Erythroblast (primary cell): Measurements from ENCODE around the gene KCNH1.

ENCODE experiments used
- GATA1 ChIP-seq: IDR thresholded peaks from 2 replicates; pipeline ENCODE4 v1.6.1; 2011; ENCODE audit warnings: low read depth, mild to moderate bottlenecking, control low read depth, low read length, moderate library complexity
- POLR2A ChIP-seq: IDR thresholded peaks from 2 replicates; pipeline ENCODE4 v1.6.1; 2011; ENCODE audit warnings: mild to moderate bottlenecking, low read length

DNA sequence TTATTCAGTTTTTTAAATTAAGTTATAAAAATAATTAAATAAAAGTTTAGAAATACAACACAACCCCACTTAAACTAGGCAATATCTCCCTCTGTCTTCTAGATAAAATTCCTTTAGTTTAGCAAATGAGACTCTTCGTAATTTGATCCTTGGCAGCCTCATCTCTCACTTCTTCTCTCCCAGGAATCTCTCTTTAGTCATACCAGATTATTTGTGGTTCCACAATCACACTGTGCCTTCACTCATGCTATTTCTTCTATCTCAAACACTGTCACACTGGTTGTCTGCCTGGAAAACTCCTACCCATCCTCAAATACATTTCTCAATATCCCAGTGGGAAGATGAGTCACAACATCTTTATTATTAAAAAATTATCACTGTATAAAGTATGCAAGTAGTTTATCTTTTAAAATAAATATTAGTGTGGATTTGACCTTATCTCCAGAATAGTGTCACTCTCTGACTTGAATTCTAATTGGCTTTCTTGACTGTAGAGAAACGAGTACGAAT lies 195.5 kb downstream of the KCNH1 start:
- TF ChIP-seq POLR2A (no peak), GATA1 (no peak)
